GM20431 (cell line): ENCODE measurements around the gene SAMD7.

Experiments
- in situ Hi-C: fragments of 300-500 bp; cut with MseI, MboI; formaldehyde crosslinking; loops from one replicate; pipeline ENCODE4 v1.15.0; 2020; ENCODE audit warnings: low sequenced_read_pairs; ENCODE audit not compliant: unreplicated experiment

SAMD7 gene

GRCh38 chr3:169911272-169911671, at the start of gene SAMD7:
SAMD7 (plus strand) TSS chr3:169911572; CDS start chr3:169919499, 7,927 bp downstream.
- in situ Hi-C loops = no loop called here

- in situ Hi-C loops = loop anchor here (25.0 kb wide), 1 partner anchor 175 kb away; the partner anchor contains the start of gene GPR160
Observed at GRCh38 chr3:169861871-169862270, 49.5 kb upstream of the SAMD7 start.

GRCh38 chr3:169863458-169863899, 47.9 kb upstream of the SAMD7 start:
- in situ Hi-C loops = loop anchor here (25.0 kb wide), 1 partner anchor 174 kb away; the partner anchor contains the start of gene GPR160

- in situ Hi-C loops = loop anchor here (25.0 kb wide), 1 partner anchor 173 kb away; the partner anchor contains the start of gene GPR160
Observed at GRCh38 chr3:169864270-169864669, 47.1 kb upstream of the SAMD7 start.

GRCh38 chr3:169865176-169865767, 46.1 kb upstream of the SAMD7 start:
- in situ Hi-C loops = loop anchor here (25.0 kb wide), 1 partner anchor 172 kb away; the partner anchor contains the start of gene GPR160

GRCh38 chr3:169867584-169868210, 43.7 kb upstream of the SAMD7 start:
- in situ Hi-C loops = loop anchor here (25.0 kb wide), 1 partner anchor 170 kb away; the partner anchor contains the start of gene GPR160

GRCh38 chr3:169868369-169868768, 43.0 kb upstream of the SAMD7 start:
- in situ Hi-C loops = loop anchor here (25.0 kb wide), 1 partner anchor 169 kb away; the partner anchor contains the start of gene GPR160

- in situ Hi-C loops = loop anchor here (25.0 kb wide), 1 partner anchor 168 kb away; the partner anchor contains the start of gene GPR160
Observed at GRCh38 chr3:169869484-169870220, 41.7 kb upstream of the SAMD7 start, which contains the start of gene LRRC31. LRRC31 (minus strand) TSS chr3:169869935; CDS start chr3:169869807, 128 bp downstream.

- in situ Hi-C loops = loop anchor here (25.0 kb wide), 1 partner anchor 166 kb away; the partner anchor contains the start of gene GPR160
Observed at GRCh38 chr3:169871129-169871886, 40.1 kb upstream of the SAMD7 start.

GRCh38 chr3:169879013-169879557, 32.3 kb upstream of the SAMD7 start:
- in situ Hi-C loops = no loop called here

- in situ Hi-C loops = no loop called here
Observed at GRCh38 chr3:169879845-169880575, 31.4 kb upstream of the SAMD7 start.

- in situ Hi-C loops = no loop called here
Observed at GRCh38 chr3:169880576-169881250, 30.7 kb upstream of the SAMD7 start.

GRCh38 chr3:169886671-169887070, 24.7 kb upstream of the SAMD7 start:
- in situ Hi-C loops = no loop called here

- in situ Hi-C loops = no loop called here
Observed at GRCh38 chr3:169891886-169892285, 19.5 kb upstream of the SAMD7 start.

GRCh38 chr3:169894110-169894509, 17.3 kb upstream of the SAMD7 start:
- in situ Hi-C loops = no loop called here

- in situ Hi-C loops = no loop called here
Observed at GRCh38 chr3:169895072-169895471, 16.3 kb upstream of the SAMD7 start.

GRCh38 chr3:169897284-169897683, 14.1 kb upstream of the SAMD7 start:
- in situ Hi-C loops = no loop called here

GRCh38 chr3:169901453-169901852, 9.9 kb upstream of the SAMD7 start:
- in situ Hi-C loops = no loop called here
